ENCODE results near the gene IQUB. TPM values are rescaled to one million over a fixed set of nuclear protein-coding genes. Genes with fewer than 3 reads are reported as not detected.

IQUB gene
- total RNA-seq, 5 donors from 2014 or later (not counting 1 experiment from before 2014, with no cell fraction given) = 0.09 TPM; not detected in 3

DNA sequence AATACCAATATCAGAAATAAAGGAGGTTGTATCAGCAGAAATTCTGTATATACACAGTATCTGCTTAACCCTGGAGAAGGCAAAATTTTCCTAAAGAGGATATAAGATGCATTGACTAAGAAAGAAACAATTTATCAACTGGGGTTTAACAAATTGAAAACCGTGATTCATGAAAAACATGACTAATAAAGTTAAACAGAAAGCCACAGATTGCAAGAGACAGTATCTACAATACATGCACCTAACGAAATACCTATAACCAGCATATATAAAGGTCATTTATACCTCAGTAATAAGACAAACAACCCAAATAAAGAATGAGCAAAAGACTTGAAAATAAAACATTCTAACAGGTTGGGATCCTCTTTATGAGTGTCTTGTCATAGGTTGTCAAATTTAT lies 101.8 kb downstream of the IQUB start:
- peaks cover 0 to 4% (median 0%) of the 10 kb centered on the region in 3 donors for H3K9me3 Mint-ChIP-seq
- POLR2A ChIA-PET = no interaction called here
- no peaks in the 10 kb centered on the region for H3K36me3 Mint-ChIP-seq
- H3K9me3 ChIP-seq = no peaks in the 10 kb centered on the region
- no CpG with 5 or more reads among the region's 2 CpGs for WGBS (ENCODE audit: insufficient coverage)
- no peak overlapping the region for H3K27ac Mint-ChIP-seq
- no peak overlapping the region for H3K27ac ChIP-seq (ENCODE audit: low read length)
- no peaks in the 10 kb centered on the region for H3K27me3 ChIP-seq (replicated peaks in 1 of 2; ENCODE audit: control insufficient read depth in 2 of 2, extremely low read depth in 1 of 2, insufficient read depth in 2 of 2, low read length in 1 of 2)
- CTCF ChIA-PET = no interaction called here
- no peaks in the 10 kb centered on the region for H3K27me3 Mint-ChIP-seq
- H3K36me3 ChIP-seq (ENCODE audit: control insufficient read depth in 2 of 2, extremely low read depth in 1 of 2, insufficient read depth in 1 of 2, low read length in 1 of 2) = no peaks in the 10 kb centered on the region
- ATAC-seq (replicated peaks in 1 of 4) = no peak
- no peak overlapping the region for H3K4me3 Mint-ChIP-seq
- no peaks in the 10 kb centered on the region for H3K4me1 Mint-ChIP-seq
- no peak for DNase-seq
- no peak overlapping the region for H3K4me3 ChIP-seq (ENCODE audit: control insufficient read depth in 1 of 2, extremely low read depth in 1 of 2, low read length in 1 of 2)
- H3K4me1 ChIP-seq (ENCODE audit: control insufficient read depth in 1 of 2, extremely low read depth in 1 of 2, insufficient read depth in 2 of 2, low read length in 2 of 2) = no peaks in the 10 kb centered on the region

DNA sequence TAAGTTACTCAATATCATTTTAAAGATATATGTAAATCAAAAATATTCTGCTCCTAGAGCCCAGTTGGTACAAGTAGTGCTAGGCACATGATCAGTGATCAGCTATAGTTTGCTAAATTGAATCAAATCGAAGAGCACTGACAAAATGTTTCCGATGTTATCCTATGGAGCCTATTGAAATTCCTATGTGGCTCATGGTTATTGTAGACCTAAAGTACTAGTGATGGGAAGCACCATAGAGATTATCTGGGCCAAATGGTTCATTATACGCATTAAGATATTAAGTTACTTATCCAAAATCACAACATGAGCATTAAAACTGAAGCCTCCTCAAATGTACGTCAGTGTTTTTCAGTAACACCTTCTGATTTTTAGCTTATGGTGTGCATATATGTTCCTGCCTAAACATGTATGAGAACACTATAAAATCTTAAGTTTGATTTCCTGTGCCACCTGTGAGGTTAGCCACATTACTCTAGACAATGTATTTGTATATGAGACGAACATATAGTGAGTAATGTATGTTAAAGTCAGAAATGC lies 103.2 kb downstream of the IQUB start:
- ATAC-seq (replicated peaks in 1 of 4) (no peak), DNase-seq (no peak)
- ChIA-PET POLR2A (no interaction called here), CTCF (no interaction called here)
- peaks cover 0 to 4% (median 0%) of the 10 kb centered on the region in 3 donors for H3K9me3 Mint-ChIP-seq
- H3K36me3 ChIP-seq (ENCODE audit: control insufficient read depth in 2 of 2, extremely low read depth in 1 of 2, insufficient read depth in 1 of 2, low read length in 1 of 2) = no peaks in the 10 kb centered on the region
- H3K4me1 ChIP-seq (ENCODE audit: control insufficient read depth in 1 of 2, extremely low read depth in 1 of 2, insufficient read depth in 2 of 2, low read length in 2 of 2) = no peaks in the 10 kb centered on the region
- H3K4me3 ChIP-seq (ENCODE audit: control insufficient read depth in 1 of 2, extremely low read depth in 1 of 2, low read length in 1 of 2) = no peak overlapping the region
- no peaks in the 10 kb centered on the region for H3K9me3 ChIP-seq
- no peaks in the 10 kb centered on the region for H3K27me3 Mint-ChIP-seq
- no peaks in the 10 kb centered on the region for H3K27me3 ChIP-seq (replicated peaks in 1 of 2; ENCODE audit: control insufficient read depth in 2 of 2, extremely low read depth in 1 of 2, insufficient read depth in 2 of 2, low read length in 1 of 2)
- H3K27ac Mint-ChIP-seq = no peak overlapping the region
- H3K4me1 Mint-ChIP-seq = no peaks in the 10 kb centered on the region
- 80% methylated on average over 2 of the region's 5 CpGs for WGBS (ENCODE audit: insufficient coverage)
- no peaks in the 10 kb centered on the region for H3K36me3 Mint-ChIP-seq
- H3K4me3 Mint-ChIP-seq = no peak overlapping the region
- no peak overlapping the region for H3K27ac ChIP-seq (ENCODE audit: low read length)

DNA sequence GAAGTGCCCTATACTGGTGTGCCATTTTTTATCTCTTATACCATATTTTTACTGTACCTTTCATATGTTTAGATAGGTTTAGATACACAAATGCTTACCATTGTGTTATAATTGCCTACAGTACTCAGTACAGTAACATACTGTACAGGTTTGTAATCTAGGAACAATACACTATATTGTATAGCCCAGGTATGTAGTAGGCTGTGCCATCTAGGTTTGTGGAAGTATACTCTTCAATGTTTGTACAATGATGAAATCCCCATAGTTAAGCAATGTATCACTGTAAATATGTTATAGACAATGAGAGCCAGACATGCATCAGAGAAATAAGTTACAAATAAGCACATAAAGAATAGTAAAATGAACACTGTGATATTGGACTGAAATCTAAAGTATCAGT lies 109.1 kb downstream of the IQUB start:
- H3K4me3 Mint-ChIP-seq = no peak overlapping the region
- no peak overlapping the region for H3K4me3 ChIP-seq (ENCODE audit: control insufficient read depth in 1 of 2, extremely low read depth in 1 of 2, low read length in 1 of 2)
- H3K4me1 ChIP-seq (ENCODE audit: control insufficient read depth in 1 of 2, extremely low read depth in 1 of 2, insufficient read depth in 2 of 2, low read length in 2 of 2) = no peaks in the 10 kb centered on the region
- no peak overlapping the region for H3K27ac ChIP-seq (ENCODE audit: low read length)
- DNase-seq (no peak), ATAC-seq (replicated peaks in 1 of 4) (no peak)
- ChIA-PET CTCF (interaction anchor here in 1 of 2 donors (0.6 kb wide), 1 partner anchor 59 kb away, joined by 3 read pairs; no protein-coding TSS in a partner anchor), POLR2A (no interaction called here)
- H3K27me3 Mint-ChIP-seq = no peaks in the 10 kb centered on the region
- no peaks in the 10 kb centered on the region for H3K4me1 Mint-ChIP-seq
- H3K27ac Mint-ChIP-seq = no peak overlapping the region
- H3K27me3 ChIP-seq (replicated peaks in 1 of 2; ENCODE audit: control insufficient read depth in 2 of 2, extremely low read depth in 1 of 2, insufficient read depth in 2 of 2, low read length in 1 of 2) = no peaks in the 10 kb centered on the region
- peaks cover 0 to 14% (median 8%) of the 10 kb centered on the region in 3 donors for H3K9me3 Mint-ChIP-seq
- H3K9me3 ChIP-seq = no peaks in the 10 kb centered on the region
- no peaks in the 10 kb centered on the region for H3K36me3 ChIP-seq (ENCODE audit: control insufficient read depth in 2 of 2, extremely low read depth in 1 of 2, insufficient read depth in 1 of 2, low read length in 1 of 2)
- H3K36me3 Mint-ChIP-seq = no peaks in the 10 kb centered on the region

DNA sequence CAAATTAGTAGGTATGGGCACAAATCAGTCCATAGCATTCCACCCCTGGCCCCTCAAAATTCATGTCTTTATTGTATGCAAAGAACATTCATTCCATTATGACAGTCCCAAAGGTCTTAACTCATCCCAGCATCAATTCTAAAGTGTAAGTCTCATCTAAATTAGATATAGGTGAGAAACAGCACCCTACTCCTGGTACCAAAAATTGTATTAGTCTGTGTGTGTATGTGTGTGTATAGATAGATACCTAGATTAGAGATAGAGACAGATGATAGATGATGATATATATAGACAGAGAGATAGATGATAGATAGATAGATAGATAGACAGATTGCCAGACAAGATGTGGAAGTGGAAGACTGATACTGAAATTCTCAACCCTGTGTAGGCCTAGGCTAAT lies 109.9 kb downstream of the IQUB start:
- no peak overlapping the region for H3K27ac ChIP-seq (ENCODE audit: low read length)
- no peaks in the 10 kb centered on the region for H3K27me3 ChIP-seq (replicated peaks in 1 of 2; ENCODE audit: control insufficient read depth in 2 of 2, extremely low read depth in 1 of 2, insufficient read depth in 2 of 2, low read length in 1 of 2)
- H3K9me3 Mint-ChIP-seq = peaks cover 0 to 14% (median 10%) of the 10 kb centered on the region in 3 donors
- H3K4me3 ChIP-seq (ENCODE audit: control insufficient read depth in 1 of 2, extremely low read depth in 1 of 2, low read length in 1 of 2) = no peak overlapping the region
- no peaks in the 10 kb centered on the region for H3K9me3 ChIP-seq
- DNase-seq = no peak
- no peak overlapping the region for H3K27ac Mint-ChIP-seq
- no peaks in the 10 kb centered on the region for H3K36me3 ChIP-seq (ENCODE audit: control insufficient read depth in 2 of 2, extremely low read depth in 1 of 2, insufficient read depth in 1 of 2, low read length in 1 of 2)
- H3K4me1 ChIP-seq (ENCODE audit: control insufficient read depth in 1 of 2, extremely low read depth in 1 of 2, insufficient read depth in 2 of 2, low read length in 2 of 2) = no peaks in the 10 kb centered on the region
- ATAC-seq (replicated peaks in 1 of 4) = no peak
- H3K4me1 Mint-ChIP-seq = no peaks in the 10 kb centered on the region
- no peaks in the 10 kb centered on the region for H3K36me3 Mint-ChIP-seq
- ChIA-PET POLR2A (no interaction called here), CTCF (interaction anchor here in 1 of 2 donors (0.6 kb wide), 1 partner anchor 59 kb away, joined by 3 read pairs; no protein-coding TSS in a partner anchor)
- H3K27me3 Mint-ChIP-seq = no peaks in the 10 kb centered on the region
- H3K4me3 Mint-ChIP-seq = no peak overlapping the region

DNA sequence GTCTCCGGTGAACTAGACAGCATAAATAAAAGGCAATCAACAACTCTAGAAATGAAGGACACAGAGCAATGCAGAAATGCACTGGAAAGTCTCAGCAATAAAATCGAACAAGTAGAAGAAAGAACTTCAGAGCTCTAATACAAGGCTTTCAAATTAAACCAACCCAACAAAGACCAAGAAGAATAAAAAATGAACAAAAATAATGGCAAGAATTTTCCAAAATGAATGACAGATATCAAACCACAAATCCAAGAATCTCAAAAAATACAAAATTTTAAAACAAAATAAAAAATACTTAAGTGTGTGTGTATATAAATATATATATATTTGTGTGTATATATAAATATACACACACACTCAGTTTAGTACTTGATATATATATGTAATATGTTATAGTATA lies 110.8 kb downstream of the IQUB start:
- ChIA-PET POLR2A (no interaction called here), CTCF (no interaction called here)
- Histone ChIP-seq H3K27ac (ENCODE audit: low read length) (no peak overlapping the region), H3K4me3 (ENCODE audit: control insufficient read depth in 1 of 2, extremely low read depth in 1 of 2, low read length in 1 of 2) (no peak overlapping the region), H3K9me3 (no peaks in the 10 kb centered on the region), H3K4me1 (ENCODE audit: control insufficient read depth in 1 of 2, extremely low read depth in 1 of 2, insufficient read depth in 2 of 2, low read length in 2 of 2) (no peaks in the 10 kb centered on the region), H3K27me3 (replicated peaks in 1 of 2; ENCODE audit: control insufficient read depth in 2 of 2, extremely low read depth in 1 of 2, insufficient read depth in 2 of 2, low read length in 1 of 2) (no peaks in the 10 kb centered on the region), H3K36me3 (ENCODE audit: control insufficient read depth in 2 of 2, extremely low read depth in 1 of 2, insufficient read depth in 1 of 2, low read length in 1 of 2) (no peaks in the 10 kb centered on the region)
- peaks cover 0 to 16% (median 13%) of the 10 kb centered on the region in 3 donors for H3K9me3 Mint-ChIP-seq
- H3K27me3 Mint-ChIP-seq = no peaks in the 10 kb centered on the region
- H3K36me3 Mint-ChIP-seq = no peaks in the 10 kb centered on the region
- H3K27ac Mint-ChIP-seq = no peak overlapping the region
- H3K4me1 Mint-ChIP-seq = no peaks in the 10 kb centered on the region
- ATAC-seq (replicated peaks in 1 of 4) (no peak), DNase-seq (no peak)
- no peak overlapping the region for H3K4me3 Mint-ChIP-seq
- WGBS (ENCODE audit: insufficient coverage) = no CpG with 5 or more reads among the region's 2 CpGs

DNA sequence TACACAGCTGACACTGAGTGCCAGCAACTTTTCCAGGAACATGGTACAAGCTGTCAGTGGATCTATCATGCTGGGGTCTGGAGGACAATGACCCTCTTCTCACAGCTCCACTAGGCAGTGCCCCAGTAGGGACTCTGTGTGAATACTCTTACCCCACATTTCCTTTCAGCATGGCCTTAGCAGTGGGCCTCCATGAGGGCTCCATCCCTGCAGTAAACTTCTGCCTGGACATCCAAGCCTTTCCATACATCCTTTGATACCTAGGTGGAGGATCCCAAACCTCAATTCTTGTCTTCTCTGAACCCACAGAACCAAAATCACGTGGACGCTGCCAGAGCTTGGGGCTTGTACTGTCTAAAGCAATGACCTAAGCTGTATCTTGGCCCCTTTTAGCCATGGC lies 116.8 kb downstream of the IQUB start:
- 74% methylated on average over 2 of the region's 2 CpGs for WGBS (ENCODE audit: insufficient coverage)
- ChIA-PET POLR2A (no interaction called here), CTCF (no interaction called here)
- DNase-seq (no peak), ATAC-seq (replicated peaks in 1 of 4) (no peak)
- peaks cover 0 to 2% of the 10 kb centered on the region in 2 experiments for H3K27me3 ChIP-seq (replicated peaks in 1 of 2; ENCODE audit: control insufficient read depth in 2 of 2, extremely low read depth in 1 of 2, insufficient read depth in 2 of 2, low read length in 1 of 2)
- H3K4me3 ChIP-seq (ENCODE audit: control insufficient read depth in 1 of 2, extremely low read depth in 1 of 2, low read length in 1 of 2) = no peak overlapping the region
- H3K9me3 Mint-ChIP-seq = peaks cover 10 to 15% (median 12%) of the 10 kb centered on the region in 3 donors
- no peaks in the 10 kb centered on the region for H3K36me3 Mint-ChIP-seq
- H3K4me1 ChIP-seq (ENCODE audit: control insufficient read depth in 1 of 2, extremely low read depth in 1 of 2, insufficient read depth in 2 of 2, low read length in 2 of 2) = no peaks in the 10 kb centered on the region
- no peaks in the 10 kb centered on the region for H3K9me3 ChIP-seq
- no peaks in the 10 kb centered on the region for H3K27me3 Mint-ChIP-seq
- no peaks in the 10 kb centered on the region for H3K36me3 ChIP-seq (ENCODE audit: control insufficient read depth in 2 of 2, extremely low read depth in 1 of 2, insufficient read depth in 1 of 2, low read length in 1 of 2)
- H3K4me1 Mint-ChIP-seq = no peaks in the 10 kb centered on the region
- no peak overlapping the region for H3K27ac Mint-ChIP-seq
- no peak overlapping the region for H3K4me3 Mint-ChIP-seq
- H3K27ac ChIP-seq (ENCODE audit: low read length) = no peak overlapping the region

DNA sequence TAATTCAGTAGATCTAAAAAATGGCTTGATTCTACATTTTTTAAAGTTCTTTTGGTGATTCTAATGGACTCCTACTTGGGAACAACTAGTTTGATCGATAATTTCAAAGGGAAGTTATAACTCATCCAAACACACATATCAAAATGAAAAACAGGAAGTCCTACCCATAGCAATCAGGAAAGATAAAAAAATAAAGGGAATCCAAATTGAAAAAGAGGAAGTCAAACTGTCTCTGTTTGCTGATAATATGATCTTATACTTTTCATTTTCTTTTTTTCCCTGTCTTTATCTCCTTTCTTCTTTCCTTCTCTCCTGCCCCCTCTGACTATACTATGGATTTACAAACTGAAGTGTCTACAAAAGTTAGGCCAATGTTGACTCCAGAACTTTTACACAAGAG lies 118.8 kb downstream of the IQUB start:
- no peak for ATAC-seq (replicated peaks in 1 of 4)

More for the DNA sequence above, 118.8 kb downstream of the IQUB start:
- WGBS (ENCODE audit: insufficient coverage) = no CpG with 5 or more reads among the region's 1 CpG
- no peak overlapping the region for H3K4me3 ChIP-seq (ENCODE audit: control insufficient read depth in 1 of 2, extremely low read depth in 1 of 2, low read length in 1 of 2)
- Mint-ChIP-seq H3K4me1 (no peaks in the 10 kb centered on the region), H3K36me3 (no peaks in the 10 kb centered on the region), H3K9me3 (peaks cover 10 to 15% (median 12%) of the 10 kb centered on the region in 3 donors), H3K27ac (no peak overlapping the region), H3K4me3 (no peak overlapping the region), H3K27me3 (no peaks in the 10 kb centered on the region)
- no peak overlapping the region for H3K27ac ChIP-seq (ENCODE audit: low read length)
- ChIA-PET CTCF (no interaction called here), POLR2A (no interaction called here)
- DNase-seq = no peak
- H3K27me3 ChIP-seq (replicated peaks in 1 of 2; ENCODE audit: control insufficient read depth in 2 of 2, extremely low read depth in 1 of 2, insufficient read depth in 2 of 2, low read length in 1 of 2) = peaks cover 0 to 2% of the 10 kb centered on the region in 2 experiments
- no peaks in the 10 kb centered on the region for H3K36me3 ChIP-seq (ENCODE audit: control insufficient read depth in 2 of 2, extremely low read depth in 1 of 2, insufficient read depth in 1 of 2, low read length in 1 of 2)
- no peaks in the 10 kb centered on the region for H3K4me1 ChIP-seq (ENCODE audit: control insufficient read depth in 1 of 2, extremely low read depth in 1 of 2, insufficient read depth in 2 of 2, low read length in 2 of 2)
- H3K9me3 ChIP-seq = no peaks in the 10 kb centered on the region
